NCI-H2029 treated with DMSO at 0.1 percent for 48 hours (cell line): ENCODE measurements around the gene PGAP1.

Experiments
- DNase-seq: peaks from one replicate; lab custom pipeline; 2025; lab: John Stamatoyannopoulos, UW

The PGAP1 gene

GRCh38 chr2:196801674-196802261 is 124.7 kb downstream of the PGAP1 start:
- DNase-seq, result no peak

GRCh38 chr2:196798980-196799379 is 127.5 kb downstream of the PGAP1 start:
- no peak for DNase-seq

- no peak for DNase-seq
Measured at GRCh38 chr2:196792865-196793264, 133.6 kb downstream of the PGAP1 start.

GRCh38 chr2:196783431-196784094 is 142.9 kb downstream of the PGAP1 start:
- no peak for DNase-seq
